HepG2 (cell line): ENCODE results near the gene DHX32. TPM values are rescaled to one million over a fixed set of nuclear protein-coding genes. Genes with fewer than 3 reads are reported as not detected.
A peak's percentile ranks its signal among the peaks of the same experiment; 100 is the strongest.

Experiments used
- ATAC-seq: fragments of 200-7000 bp; cut with Tn5 transposase; 3 replicates; pipeline ENCODE4 v1.9.1; 2020; ENCODE audit warnings: mild to moderate bottlenecking, moderate library complexity
- BruUV-seq: library from RNA; stranded (reverse); fragments of 400-500 nt; replicated peaks from 2 replicates; lab custom pipeline; 2021; lab: Mats Ljungman, UMichigan
- CTCF ChIA-PET: fragments of 300-600 bp; formaldehyde crosslinking; extraction: SDS; loops from one replicate; lab custom pipeline; 2021; ENCODE audit warnings: low total read pairs, inconsistent platforms, low intra/inter-chr PET ratio; lab: Yijun Ruan, JAX
- POLR2A ChIA-PET: fragments of 350-600 bp; sonication (Branson Sonifier 250); formaldehyde crosslinking; loops from one replicate; lab custom pipeline; 2020; ENCODE audit warnings: antibody characterized with exemption, inconsistent platforms; lab: Yijun Ruan, JAX
- DNase-seq: peaks from one replicate; pipeline ENCODE4 v3.0.0-alpha.2; 2015; ENCODE audit warnings: low spot score
- FAIRE-seq: peaks from 3 replicates; lab custom pipeline; 2011; peaks lifted over from hg19 to GRCh38; lab: Jason Lieb, UNC
- H2AFZ ChIP-seq: one replicate; pipeline ENCODE4 v1.6.1; 2011; ENCODE audit warnings: low read length, inconsistent platforms
- H3K27ac ChIP-seq: fragments of 300-600 bp; 3 replicates; pipeline ENCODE4 v1.8.0; 2011; ENCODE audit warnings: mixed run types, mild to moderate bottlenecking, mixed read lengths, low read length, inconsistent platforms; ENCODE audit not compliant: insufficient read depth; ENCODE audit errors: extremely low read length
- H3K27me3 ChIP-seq, 2 experiments: fragments of 200-600 bp in 1 of 2; 2 replicates in 1 of 2; 3 replicates in 1 of 2; pipeline versions ENCODE4 v1.6.0 to v1.8.0; 2011; ENCODE audit warnings: low read length in 2 of 2, mild to moderate bottlenecking in 2 of 2, moderate library complexity in 2 of 2, inconsistent platforms in 1 of 2; ENCODE audit not compliant: insufficient read depth in 2 of 2, control insufficient read depth in 1 of 2
- H3K36me3 ChIP-seq, 2 experiments: fragments of 200-600 bp in 1 of 2; replicated peaks in 1 of 2; 2 replicates in 1 of 2; 3 replicates in 1 of 2; pipeline versions ENCODE4 v1.5.1 to v1.8.0; 2011; ENCODE audit warnings: low read length in 2 of 2, inconsistent platforms in 1 of 2; ENCODE audit not compliant: insufficient read depth in 2 of 2, control insufficient read depth in 1 of 2
- H3K4me1 ChIP-seq: 2 replicates; pipeline ENCODE4 v1.5.1; 2012; ENCODE audit warnings: low read length, inconsistent platforms; ENCODE audit not compliant: insufficient read depth
- H3K4me2 ChIP-seq: 2 replicates; pipeline ENCODE4 v1.6.0; 2011; ENCODE audit warnings: low read depth, low read length, inconsistent platforms
- H3K4me3 ChIP-seq, 3 experiments: fragments of 200-600 bp in 1 of 3; sonication (generic), shearing (Covaris generic) in 1 of 3; replicated peaks in 1 of 3; 2 replicates each; pipeline ENCODE4 v1.5.1; 2011 to 2016; ENCODE audit warnings: low read length in 3 of 3, inconsistent platforms in 2 of 3, low read depth in 2 of 3, mild to moderate bottlenecking in 2 of 3, control low read depth in 1 of 3, mixed read lengths in 1 of 3; ENCODE audit not compliant: insufficient read depth in 1 of 3
- H3K79me2 ChIP-seq: one replicate; pipeline ENCODE4 v1.6.1; 2011; ENCODE audit warnings: low read length, inconsistent platforms; ENCODE audit not compliant: insufficient read depth
- H3K9ac ChIP-seq: 2 replicates; pipeline ENCODE4 v1.6.0; 2011; ENCODE audit warnings: mild to moderate bottlenecking, low read depth, low read length, inconsistent platforms; ENCODE audit not compliant: insufficient read depth
- H3K9me3 ChIP-seq: 2 replicates; pipeline ENCODE4 v1.5.1; 2012; ENCODE audit warnings: mild to moderate bottlenecking, low read length
- H4K20me1 ChIP-seq: 2 replicates; pipeline ENCODE4 v1.6.0; 2011; ENCODE audit warnings: inconsistent platforms, mild to moderate bottlenecking, low read length, moderate library complexity; ENCODE audit not compliant: insufficient read depth
- ASH2L ChIP-seq: fragments of 300-600, 200-600 bp; sonication (generic); IDR thresholded peaks from 2 replicates; pipeline ENCODE4 v1.7.0; 2017; ENCODE audit warnings: low read depth, mild to moderate bottlenecking, moderate library complexity, mixed read lengths, low read length; ENCODE audit not compliant: insufficient read length
- BATF2 ChIP-seq: sonication (generic); formaldehyde crosslinking; IDR thresholded peaks from 2 replicates; pipeline ENCODE4 v1.8.0; 2022; ENCODE audit warnings: mild to moderate bottlenecking, missing genetic modification reagents, moderate library complexity
- CEBPB ChIP-seq: IDR thresholded peaks from 2 replicates; pipeline ENCODE4 v1.6.1; 2011; ENCODE audit warnings: low read depth, low read length, improper control_type of control experiment, borderline replicate concordance
- FOXO4 ChIP-seq: sonication (generic); formaldehyde crosslinking; conservative IDR thresholded peaks from 2 replicates; pipeline ENCODE4 v1.8.1; 2023; ENCODE audit warnings: missing genetic modification reagents
- GLI4 ChIP-seq: sonication (generic); formaldehyde crosslinking; IDR thresholded peaks from 2 replicates; pipeline ENCODE4 v1.5.1; 2020; ENCODE audit warnings: missing genetic modification reagents, mild to moderate bottlenecking, moderate library complexity, borderline replicate concordance
- ISL2 ChIP-seq: sonication (generic); formaldehyde crosslinking; IDR thresholded peaks from 2 replicates; pipeline ENCODE4 v1.5.0; 2020; ENCODE audit warnings: missing genetic modification reagents
- KDM5A ChIP-seq: fragments of 200-600 bp; sonication (generic); IDR thresholded peaks from 2 replicates; pipeline ENCODE4 v1.7.0; 2018; ENCODE audit warnings: antibody characterized with exemption, mild to moderate bottlenecking, low read length, borderline replicate concordance
- TRAFD1 ChIP-seq: sonication (generic); formaldehyde crosslinking; IDR thresholded peaks from 2 replicates; pipeline ENCODE4 v1.5.1; 2020; ENCODE audit warnings: missing genetic modification reagents, mild to moderate bottlenecking, borderline replicate concordance
- ZBTB49 ChIP-seq: sonication (generic); formaldehyde crosslinking; IDR thresholded peaks from 2 replicates; pipeline ENCODE4 v1.4.0; 2020; ENCODE audit warnings: missing genetic modification reagents, borderline replicate concordance
- ZNF275 ChIP-seq: sonication (generic); formaldehyde crosslinking; IDR thresholded peaks from 2 replicates; pipeline ENCODE4 v1.8.0; 2022; ENCODE audit warnings: missing genetic modification reagents, mild to moderate bottlenecking, inconsistent platforms, borderline replicate concordance
- ZNF317 ChIP-seq: sonication (generic); formaldehyde crosslinking; IDR thresholded peaks from 2 replicates; pipeline ENCODE4 v1.5.0; 2020; ENCODE audit warnings: mild to moderate bottlenecking, missing genetic modification reagents
- ZNF350 ChIP-seq: sonication (generic); formaldehyde crosslinking; IDR thresholded peaks from 2 replicates; pipeline ENCODE4 v1.4.0; 2020; ENCODE audit warnings: mild to moderate bottlenecking, low read depth, missing genetic modification reagents, borderline replicate concordance
- ZNF468 ChIP-seq: sonication (generic); formaldehyde crosslinking; IDR thresholded peaks from 2 replicates; pipeline ENCODE4 v1.8.0; 2022; ENCODE audit warnings: mild to moderate bottlenecking, moderate library complexity, missing genetic modification reagents
- ZNF737 ChIP-seq: sonication (generic); formaldehyde crosslinking; IDR thresholded peaks from 2 replicates; pipeline ENCODE4 v1.5.0; 2020; ENCODE audit warnings: missing genetic modification reagents, mild to moderate bottlenecking, borderline replicate concordance
- WGBS: methylation state at CpG from one replicate; pipeline ENCODE4 v1.1.6; 2017; ENCODE audit warnings: low lambda C conversion rate; 5-methylcytosine and 5-hydroxymethylcytosine counted together
- in situ Hi-C: cut with HindIII; loops from 2 replicates; pipeline ENCODE4 v1.10.0; 2017; ENCODE audit warnings: low pct_unique_long_range_greater_than_20kb; ENCODE audit not compliant: extremely low pct_ligation_motif_present
- intact Hi-C: fragments of 100-400 bp; cut with micrococcal nuclease; formaldehyde crosslinking; loops from one replicate; pipeline ENCODE4 v1.10.0; 2022; ENCODE audit not compliant: unreplicated experiment
- polyA plus RNA-seq, 8 experiments: library from polyadenylated mRNA; depleted of rRNA in 3 of 8; stranded (reverse) in 7 of 8; unstranded in 1 of 8; fragments of >200 nt; fragmentation: Illumina TruSeq in 4 of 8; extraction: Trizol in 4 of 8; gene quantifications; 2 replicates each; pipeline versions ENCODE4 v1.2.1 to v1.2.3, GENCODE V29; 2011 to 2016; ENCODE audit warnings: low read depth in 4 of 8, missing spikeins in 1 of 8, mixed read lengths in 1 of 8; ENCODE audit not compliant: insufficient read depth in 1 of 8
- total RNA-seq, 5 experiments: library from RNA; depleted of rRNA; stranded (reverse); fragments of >200 nt; fragmentation: Illumina TruSeq; extraction: Trizol; gene quantifications; 2 replicates each; pipeline ENCODE4 v1.2.3, GENCODE V29; 2016; ENCODE audit warnings: low read depth in 1 of 5

The DHX32 gene
- total and polyA plus RNA-seq, 2 of the 13 experiments (the other 11 are each of a cell fraction or from before 2014, with no cell fraction given) = 15.5 to 16.5 TPM

- in situ Hi-C loops = no loop called here
- no peak for DNase-seq
- CTCF ChIA-PET = no interaction called here
- TF ChIP-seq ZNF350 (CRISPR knock-in tag) = 0 out of 2 replicates have a peak, but pooled peaks have one; percentile 6
- TF ChIP-seq BATF2 (CRISPR knock-in tag) = no peak
- 0 out of 2 replicates have a peak, but pooled peaks have one; percentile 3 for TF ChIP-seq GLI4 (CRISPR knock-in tag)
- 0 out of 2 replicates have a peak, but pooled peaks have one; percentile 60 for TF ChIP-seq TRAFD1 (CRISPR knock-in tag)
- peak; percentile 22 for TF ChIP-seq ASH2L
- TF ChIP-seq ZNF275 (CRISPR knock-in tag) = no peak; the same call in 1 of the 2 replicates
- TF ChIP-seq ZBTB49 (CRISPR knock-in tag) = no peak
- no peak for TF ChIP-seq ZNF737
- TF ChIP-seq CEBPB = no peak
- 0 out of 2 replicates have a peak, but pooled peaks have one; percentile 72 for TF ChIP-seq FOXO4
- peak; percentile 79 for TF ChIP-seq KDM5A
- no peak for TF ChIP-seq ZNF317 (CRISPR knock-in tag)
- TF ChIP-seq ZNF468 = no peak
- TF ChIP-seq ISL2 = peak; percentile 46; the same call in 1 of the 2 replicates
Measured at GRCh38 chr10:125823663-125824251, 57.3 kb downstream of the DHX32 start.

More at GRCh38 chr10:125823663-125824251, 57.3 kb downstream of the DHX32 start:
- WGBS = 2% methylated on average over 20 of the region's 20 CpGs
- Histone ChIP-seq H3K4me3 (peak overlapping the region; percentile 89 to 92 (median 91)), H3K79me2 (peaks cover 45% of the 10 kb centered on the region), H3K4me1 (peaks cover 52% of the 10 kb centered on the region), H3K36me3 (peaks cover 18% of the 10 kb centered on the region in 2 experiments), H3K27me3 (no peaks in the 10 kb centered on the region; a peak in 1 of 5 replicates), H4K20me1 (peaks cover 10% of the 10 kb centered on the region; the same call in 1 of the 2 replicates), H3K27ac (peak overlapping the region; percentile 95), H3K9ac (peak overlapping the region; percentile 98), H3K9me3 (no peaks in the 10 kb centered on the region), H3K4me2 (peak overlapping the region; percentile 85), H2AFZ (peak overlapping the region; percentile 100)
- BruUV-seq = TSS peak; percentile 77
- POLR2A ChIA-PET = interaction anchor here (0.9 to 2.0 kb wide), 6 partner anchors 8 to 104 kb away, joined by 3 to 9 read pairs (median 4); partner anchors contain the start of gene EDRF1
- intact Hi-C loops = loop anchor here (10.0 kb wide), 2 partner anchors 49 to 79 kb away; partner anchors contain the start of gene MMP21
- ATAC-seq = peak; percentile 14
- no peak for FAIRE-seq
